GM23338 (cell line): ENCODE measurements around the gene HOXC9. TPM values are rescaled to one million over a fixed set of nuclear protein-coding genes. Genes with fewer than 3 reads are reported as not detected.

Experiments used
- ATAC-seq: fragments of 200-7000 bp; cut with Tn5 transposase; 3 replicates; pipeline ENCODE4 v1.9.1; 2020
- DNase-seq: peaks from one replicate; pipeline ENCODE4 v3.0.0-alpha.2; 2015; ENCODE audit warnings: low spot score
- H2AFZ ChIP-seq: fragments of 200-600 bp; sonication (generic); 2 replicates; pipeline ENCODE4 v1.8.0; 2016; ENCODE audit warnings: antibody characterized with exemption, mild to moderate bottlenecking, moderate library complexity
- H3F3A ChIP-seq: fragments of 200-600 bp; sonication (generic); replicated peaks from 2 replicates; pipeline ENCODE4 v1.8.0; 2017; ENCODE audit warnings: antibody characterized with exemption, mixed run types, low read depth
- H3K27ac ChIP-seq: fragments of 200-600 bp; sonication (generic); 2 replicates; pipeline ENCODE4 v1.6.1; 2016; ENCODE audit warnings: low read depth
- H3K27me3 ChIP-seq: fragments of 200-600 bp; sonication (generic); 2 replicates; pipeline ENCODE4 v1.8.0; 2016; ENCODE audit warnings: mild to moderate bottlenecking, mixed run types, moderate library complexity; ENCODE audit not compliant: insufficient read depth
- H3K36me3 ChIP-seq: fragments of 200-600 bp; sonication (generic); 2 replicates; pipeline ENCODE4 v1.8.0; 2016; ENCODE audit warnings: mild to moderate bottlenecking; ENCODE audit not compliant: insufficient read depth
- H3K4me1 ChIP-seq: fragments of 200-600 bp; sonication (generic); 2 replicates; pipeline ENCODE4 v1.8.0; 2016; ENCODE audit warnings: mild to moderate bottlenecking, moderate library complexity; ENCODE audit not compliant: insufficient read depth
- H3K4me2 ChIP-seq: fragments of 200-600 bp; sonication (generic); 2 replicates; pipeline ENCODE4 v1.7.1; 2017; ENCODE audit warnings: mixed run types
- H3K4me3 ChIP-seq: fragments of 200-600 bp; sonication (generic); 2 replicates; pipeline ENCODE4 v1.6.1; 2016; ENCODE audit warnings: mixed run types
- H3K79me2 ChIP-seq: fragments of 200-600 bp; sonication (generic); replicated peaks from 2 replicates; pipeline ENCODE4 v1.8.0; 2017; ENCODE audit warnings: mild to moderate bottlenecking; ENCODE audit not compliant: insufficient read depth
- H3K9me2 ChIP-seq: fragments of 200-600 bp; sonication (generic); 2 replicates; pipeline ENCODE4 v1.8.0; 2017; ENCODE audit not compliant: insufficient read depth
- H4K20me1 ChIP-seq: fragments of 200-600 bp; sonication (generic); replicated peaks from 2 replicates; pipeline ENCODE4 v1.8.0; 2017; ENCODE audit warnings: mild to moderate bottlenecking; ENCODE audit not compliant: insufficient read depth
- H3K27ac Mint-ChIP-seq: 2 replicates; pipeline ENCODE4 v1.8.0; 2020; ENCODE audit warnings: inconsistent platforms, mild to moderate bottlenecking, moderate library complexity, mixed read lengths
- H3K27me3 Mint-ChIP-seq: 3 replicates; pipeline ENCODE4 v1.8.0; 2022; ENCODE audit warnings: low read depth, mild to moderate bottlenecking, moderate library complexity, mixed read lengths, inconsistent platforms; ENCODE audit not compliant: insufficient read depth, poor library complexity
- H3K36me3 Mint-ChIP-seq: 3 replicates; pipeline ENCODE4 v1.8.0; 2021; ENCODE audit warnings: low read depth, mild to moderate bottlenecking, inconsistent platforms, moderate library complexity, mixed read lengths
- H3K4me1 Mint-ChIP-seq: 3 replicates; pipeline ENCODE4 v1.8.0; 2020; ENCODE audit warnings: mild to moderate bottlenecking, inconsistent platforms, mixed read lengths
- H3K4me3 Mint-ChIP-seq: 3 replicates; pipeline ENCODE4 v1.8.0; 2021; ENCODE audit warnings: moderate library complexity, mild to moderate bottlenecking, inconsistent platforms, mixed read lengths
- H3K9me3 Mint-ChIP-seq: 3 replicates; pipeline ENCODE4 v1.8.0; 2020; ENCODE audit warnings: moderate library complexity, mild to moderate bottlenecking, inconsistent platforms, mixed read lengths
- CREB1 ChIP-seq: fragments of 250-450 bp; sonication (Bioruptor Pico); IDR thresholded peaks from 2 replicates; pipeline ENCODE4 v1.5.0; 2020; ENCODE audit warnings: low read depth, mild to moderate bottlenecking, moderate library complexity
- EZH2 ChIP-seq: fragments of 200-600 bp; sonication (generic); IDR thresholded peaks from one replicate; pipeline ENCODE4 v1.8.0; 2017; ENCODE audit warnings: antibody characterized with exemption, mild to moderate bottlenecking, low read depth; ENCODE audit not compliant: unreplicated experiment
- POLR2AphosphoS5 ChIP-seq: IDR thresholded peaks from 2 replicates; pipeline ENCODE4 v1.6.1; 2016; ENCODE audit warnings: antibody characterized with exemption, low read depth
- polyA plus RNA-seq: library from polyadenylated mRNA; unstranded; fragments of >200 nt; fragmentation: Nextera tagmentation; extraction: Ambion mirVana; gene quantifications from 2 replicates; pipeline ENCODE4 v1.2.1, GENCODE V29; 2016
- total RNA-seq: library from RNA; depleted of rRNA; stranded (reverse); fragments of >200 nt; shearing (Covaris generic); gene quantifications from 2 replicates; pipeline ENCODE4 v1.2.3, GENCODE V29; 2014
- TF ChIP-seq, protein P1 (sequence below): IDR thresholded peaks from one replicate; pipeline ENCODE4 v1.6.1; 2018; ENCODE audit warnings: antibody characterized with exemption; ENCODE audit not compliant: unreplicated experiment
- TF ChIP-seq, protein P2 (sequence below): IDR thresholded peaks from 2 replicates; pipeline ENCODE4 v1.6.1; 2016; ENCODE audit warnings: antibody characterized with exemption
- TF ChIP-seq, protein P3 (sequence below), 2 experiments: fragments of 200-600 bp in 1 of 2; sonication (generic) in 1 of 2; conservative IDR thresholded peaks; 2 replicates each; pipeline versions ENCODE4 v1.5.1 to v1.6.1; 2016 to 2017; ENCODE audit warnings: antibody characterized with exemption in 2 of 2, low read depth in 2 of 2, mild to moderate bottlenecking in 2 of 2, moderate library complexity in 1 of 2

HOXC9 gene
- total and polyA plus RNA-seq, 2 experiments from 2014 or later, result not detected

DNA sequence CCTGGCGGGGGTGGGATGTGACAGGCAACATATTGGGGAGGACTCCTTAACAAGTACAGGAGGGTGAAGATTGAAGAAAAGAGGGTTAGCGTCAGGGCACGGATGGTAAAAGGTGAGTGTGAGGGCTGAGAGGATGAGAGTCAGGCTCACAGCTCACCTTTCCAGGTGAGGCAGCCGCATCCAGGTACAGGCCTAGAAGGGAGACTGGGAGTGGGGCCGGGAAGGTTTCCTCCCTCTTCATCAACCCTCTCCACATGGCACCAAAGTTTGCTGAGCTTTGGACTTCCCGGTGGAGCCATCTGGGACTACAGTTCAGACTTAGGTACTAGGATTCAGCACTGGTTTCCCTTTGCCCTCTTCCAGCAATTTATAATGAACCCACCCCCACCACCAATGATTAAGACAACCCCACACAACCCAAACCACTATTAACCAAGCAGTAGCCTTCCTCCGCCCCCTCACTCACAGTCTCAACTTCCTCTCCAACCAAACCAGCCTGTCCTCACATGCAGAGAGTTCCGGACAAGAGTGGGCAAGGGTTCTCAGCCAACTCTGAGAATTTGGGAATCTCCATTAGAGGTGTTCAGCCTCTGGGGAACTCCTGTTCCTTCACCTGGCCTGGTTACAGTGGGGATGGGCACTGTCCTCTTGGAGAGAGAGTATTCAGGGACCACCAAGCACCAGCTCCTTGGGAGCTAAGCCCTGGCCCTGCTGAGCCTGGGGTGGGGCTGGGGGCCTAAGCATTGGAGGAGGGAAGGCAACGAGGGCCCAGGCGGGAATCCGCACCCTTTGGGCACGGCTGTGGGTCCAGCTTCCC is 51.3 kb downstream of the HOXC9 start:
- peaks cover 82% of the 10 kb centered on the region for H3K4me1 ChIP-seq

DNA sequence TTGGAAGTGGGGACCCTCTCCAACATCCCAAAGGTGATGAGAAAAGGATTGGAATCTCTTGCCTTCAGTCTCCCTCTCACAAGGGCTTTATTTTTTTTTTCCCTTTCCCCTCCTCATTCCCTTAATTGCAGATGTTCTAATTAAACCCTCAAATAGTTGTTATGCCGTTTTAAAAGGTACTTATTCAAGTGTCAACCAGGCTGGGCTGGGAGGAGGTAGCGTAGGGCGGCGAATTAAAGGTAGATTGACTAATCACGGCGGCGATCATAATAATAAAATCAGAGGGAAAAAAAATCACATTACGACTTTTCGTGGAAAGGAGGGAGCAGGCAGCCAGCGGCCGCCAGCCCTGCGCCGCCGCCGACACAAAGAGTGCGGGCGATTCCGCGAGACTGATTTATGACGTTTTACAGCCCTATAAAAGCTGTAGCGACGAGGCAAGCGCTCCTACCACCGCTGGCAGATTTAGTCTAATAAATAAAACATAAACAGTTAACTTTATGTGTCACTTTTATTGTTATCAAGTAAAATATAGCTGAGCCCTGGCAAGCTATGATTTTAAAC is 52.0 kb downstream of the HOXC9 start:
- peaks cover 100% of the 10 kb centered on the region for H3K27me3 ChIP-seq
- peaks cover 3% of the 10 kb centered on the region; the same call in 1 of the 2 replicates for H3K36me3 ChIP-seq
- Mint-ChIP-seq H3K27me3 (peaks cover 99% of the 10 kb centered on the region), H3K4me3 (peak overlapping the region; percentile 2; the same call in 1 of the 3 replicates), H3K36me3 (no peaks in the 10 kb centered on the region), H3K9me3 (no peaks in the 10 kb centered on the region; the same call in 2 of the 3 replicates), H3K27ac (no peak overlapping the region), H3K4me1 (peaks cover 46% of the 10 kb centered on the region)
- TF ChIP-seq, protein P1, sequence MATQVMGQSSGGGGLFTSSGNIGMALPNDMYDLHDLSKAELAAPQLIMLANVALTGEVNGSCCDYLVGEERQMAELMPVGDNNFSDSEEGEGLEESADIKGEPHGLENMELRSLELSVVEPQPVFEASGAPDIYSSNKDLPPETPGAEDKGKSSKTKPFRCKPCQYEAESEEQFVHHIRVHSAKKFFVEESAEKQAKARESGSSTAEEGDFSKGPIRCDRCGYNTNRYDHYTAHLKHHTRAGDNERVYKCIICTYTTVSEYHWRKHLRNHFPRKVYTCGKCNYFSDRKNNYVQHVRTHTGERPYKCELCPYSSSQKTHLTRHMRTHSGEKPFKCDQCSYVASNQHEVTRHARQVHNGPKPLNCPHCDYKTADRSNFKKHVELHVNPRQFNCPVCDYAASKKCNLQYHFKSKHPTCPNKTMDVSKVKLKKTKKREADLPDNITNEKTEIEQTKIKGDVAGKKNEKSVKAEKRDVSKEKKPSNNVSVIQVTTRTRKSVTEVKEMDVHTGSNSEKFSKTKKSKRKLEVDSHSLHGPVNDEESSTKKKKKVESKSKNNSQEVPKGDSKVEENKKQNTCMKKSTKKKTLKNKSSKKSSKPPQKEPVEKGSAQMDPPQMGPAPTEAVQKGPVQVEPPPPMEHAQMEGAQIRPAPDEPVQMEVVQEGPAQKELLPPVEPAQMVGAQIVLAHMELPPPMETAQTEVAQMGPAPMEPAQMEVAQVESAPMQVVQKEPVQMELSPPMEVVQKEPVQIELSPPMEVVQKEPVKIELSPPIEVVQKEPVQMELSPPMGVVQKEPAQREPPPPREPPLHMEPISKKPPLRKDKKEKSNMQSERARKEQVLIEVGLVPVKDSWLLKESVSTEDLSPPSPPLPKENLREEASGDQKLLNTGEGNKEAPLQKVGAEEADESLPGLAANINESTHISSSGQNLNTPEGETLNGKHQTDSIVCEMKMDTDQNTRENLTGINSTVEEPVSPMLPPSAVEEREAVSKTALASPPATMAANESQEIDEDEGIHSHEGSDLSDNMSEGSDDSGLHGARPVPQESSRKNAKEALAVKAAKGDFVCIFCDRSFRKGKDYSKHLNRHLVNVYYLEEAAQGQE, result no peak
- TF ChIP-seq CREB1 (CRISPR knock-in tag), result no peak
- TF ChIP-seq, protein P2, sequence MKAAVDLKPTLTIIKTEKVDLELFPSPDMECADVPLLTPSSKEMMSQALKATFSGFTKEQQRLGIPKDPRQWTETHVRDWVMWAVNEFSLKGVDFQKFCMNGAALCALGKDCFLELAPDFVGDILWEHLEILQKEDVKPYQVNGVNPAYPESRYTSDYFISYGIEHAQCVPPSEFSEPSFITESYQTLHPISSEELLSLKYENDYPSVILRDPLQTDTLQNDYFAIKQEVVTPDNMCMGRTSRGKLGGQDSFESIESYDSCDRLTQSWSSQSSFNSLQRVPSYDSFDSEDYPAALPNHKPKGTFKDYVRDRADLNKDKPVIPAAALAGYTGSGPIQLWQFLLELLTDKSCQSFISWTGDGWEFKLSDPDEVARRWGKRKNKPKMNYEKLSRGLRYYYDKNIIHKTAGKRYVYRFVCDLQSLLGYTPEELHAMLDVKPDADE, result no peak
- TF ChIP-seq, protein P3, sequence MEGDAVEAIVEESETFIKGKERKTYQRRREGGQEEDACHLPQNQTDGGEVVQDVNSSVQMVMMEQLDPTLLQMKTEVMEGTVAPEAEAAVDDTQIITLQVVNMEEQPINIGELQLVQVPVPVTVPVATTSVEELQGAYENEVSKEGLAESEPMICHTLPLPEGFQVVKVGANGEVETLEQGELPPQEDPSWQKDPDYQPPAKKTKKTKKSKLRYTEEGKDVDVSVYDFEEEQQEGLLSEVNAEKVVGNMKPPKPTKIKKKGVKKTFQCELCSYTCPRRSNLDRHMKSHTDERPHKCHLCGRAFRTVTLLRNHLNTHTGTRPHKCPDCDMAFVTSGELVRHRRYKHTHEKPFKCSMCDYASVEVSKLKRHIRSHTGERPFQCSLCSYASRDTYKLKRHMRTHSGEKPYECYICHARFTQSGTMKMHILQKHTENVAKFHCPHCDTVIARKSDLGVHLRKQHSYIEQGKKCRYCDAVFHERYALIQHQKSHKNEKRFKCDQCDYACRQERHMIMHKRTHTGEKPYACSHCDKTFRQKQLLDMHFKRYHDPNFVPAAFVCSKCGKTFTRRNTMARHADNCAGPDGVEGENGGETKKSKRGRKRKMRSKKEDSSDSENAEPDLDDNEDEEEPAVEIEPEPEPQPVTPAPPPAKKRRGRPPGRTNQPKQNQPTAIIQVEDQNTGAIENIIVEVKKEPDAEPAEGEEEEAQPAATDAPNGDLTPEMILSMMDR (conservative IDR thresholded peaks at IDR 0.05; ENCODE audit: low read depth in 2 of 2), result no peak
- peak; percentile 97 for TF ChIP-seq EZH2
- H3F3A ChIP-seq, result peaks cover 53% of the 10 kb centered on the region
- H2AFZ ChIP-seq, result no peak overlapping the region
- DNase-seq (no peak), ATAC-seq (no peak)
- H3K4me3 ChIP-seq, result 0 out of 2 replicates have a peak overlapping the region, but pooled peaks have one; percentile 53
- H3K27ac ChIP-seq, result no peak overlapping the region
- H3K4me1 ChIP-seq, result peaks cover 85% of the 10 kb centered on the region
- peak overlapping the region; percentile 82 for H3K4me2 ChIP-seq
- H4K20me1 ChIP-seq, result peaks cover 49% of the 10 kb centered on the region
- no peaks in the 10 kb centered on the region for H3K79me2 ChIP-seq
- H3K9me2 ChIP-seq, result no peaks in the 10 kb centered on the region

More for the DNA sequence above, 51.3 kb downstream of the HOXC9 start:
- H3K27ac Mint-ChIP-seq, result no peak overlapping the region
- peak; percentile 8 for ATAC-seq
- H3K27me3 ChIP-seq, result peaks cover 100% of the 10 kb centered on the region
- no peak overlapping the region for H3K27ac ChIP-seq
- peak overlapping the region; percentile 82 for H3K4me2 ChIP-seq
- no peaks in the 10 kb centered on the region for H3K36me3 Mint-ChIP-seq
- H3K4me3 ChIP-seq, result no peak overlapping the region
- no peaks in the 10 kb centered on the region for H3K9me2 ChIP-seq
- H3K27me3 Mint-ChIP-seq, result peaks cover 99% of the 10 kb centered on the region
- peaks cover 52% of the 10 kb centered on the region for H4K20me1 ChIP-seq
- no peak for DNase-seq
- H3K36me3 ChIP-seq, result peaks cover 3% of the 10 kb centered on the region; the same call in 1 of the 2 replicates
- peaks cover 43% of the 10 kb centered on the region for H3K4me1 Mint-ChIP-seq
- H3K9me3 Mint-ChIP-seq, result no peaks in the 10 kb centered on the region; the same call in 2 of the 3 replicates
- no peaks in the 10 kb centered on the region for H3K79me2 ChIP-seq
- no peak overlapping the region for H2AFZ ChIP-seq
- TF ChIP-seq POLR2AphosphoS5 (no peak), EZH2 (peak; percentile 75)
- no peak overlapping the region for H3K4me3 Mint-ChIP-seq
- peaks cover 55% of the 10 kb centered on the region for H3F3A ChIP-seq
